Activated B cell treated with CpG ODN at 0.5 μM for 24 hours (primary cell): ENCODE results near the gene LAMA3. TPM values are rescaled to one million over a fixed set of nuclear protein-coding genes. Genes with fewer than 3 reads are reported as not detected.

Experiments
- ATAC-seq: fragments of 200-7000 bp; cut with Tn5 transposase; one replicate; pipeline ENCODE4 v1.10.0; 2021; ENCODE audit warnings: low read depth, mild to moderate bottlenecking, moderate library complexity
- CTCF ChIA-PET: fragments of 350-600 bp; sonication (Branson Sonifier 250); formaldehyde crosslinking; loops from one replicate; lab custom pipeline; 2021; ENCODE audit warnings: antibody characterized with exemption; lab: Charles Lee
- POLR2A ChIA-PET: fragments of 350-600 bp; sonication (Branson Sonifier 250); formaldehyde crosslinking; loops from one replicate; lab custom pipeline; 2021; ENCODE audit warnings: antibody characterized with exemption; lab: Charles Lee
- DNase-seq: peaks from one replicate; pipeline ENCODE4 v3.0.0; 2022
- H3K27ac Mint-ChIP-seq: one replicate; pipeline ENCODE4 v1.8.0; 2020; ENCODE audit warnings: mixed read lengths
- H3K27me3 Mint-ChIP-seq: one replicate; pipeline ENCODE4 v1.8.0; 2021; ENCODE audit warnings: mixed read lengths
- H3K36me3 Mint-ChIP-seq: one replicate; pipeline ENCODE4 v1.8.0; 2021; ENCODE audit warnings: low read depth, mixed read lengths
- H3K4me1 Mint-ChIP-seq: one replicate; pipeline ENCODE4 v1.8.0; 2021; ENCODE audit warnings: mixed read lengths
- H3K4me3 Mint-ChIP-seq: one replicate; pipeline ENCODE4 v1.8.0; 2020; ENCODE audit warnings: mild to moderate bottlenecking, mixed read lengths
- H3K9me3 Mint-ChIP-seq: one replicate; pipeline ENCODE4 v1.8.0; 2020; ENCODE audit warnings: mixed read lengths
- CTCF ChIP-seq: fragments of 200-600 bp; IDR thresholded peaks from one replicate; pipeline ENCODE4 v1.8.0; 2022; ENCODE audit warnings: antibody characterized with exemption, mild to moderate bottlenecking
- intact Hi-C: fragments of 100-400 bp; cut with micrococcal nuclease; formaldehyde crosslinking; loops from one replicate; pipeline ENCODE4 v1.15.1; 2024
- total RNA-seq: library from RNA; stranded (reverse); gene quantifications from 2 replicates; pipeline ENCODE4 v1.2.3, GENCODE V29; 2022

Gene LAMA3
- total RNA-seq, 1 donor from 2014 or later, result not detected

GRCh38 chr18:23761941-23762340 lies 72.7 kb downstream of the LAMA3 start:
- TF ChIP-seq CTCF, result no peak
- intact Hi-C loops, result no loop called here
- H3K27ac Mint-ChIP-seq, result no peak overlapping the region
- H3K4me3 Mint-ChIP-seq, result no peak overlapping the region
- H3K27me3 Mint-ChIP-seq, result peaks cover 11% of the 10 kb centered on the region
- no peaks in the 10 kb centered on the region for H3K9me3 Mint-ChIP-seq
- ChIA-PET CTCF (no interaction called here), POLR2A (no interaction called here)
- no peaks in the 10 kb centered on the region for H3K4me1 Mint-ChIP-seq
- no peak for DNase-seq
- ATAC-seq, result no peak
- no peaks in the 10 kb centered on the region for H3K36me3 Mint-ChIP-seq

GRCh38 chr18:23763343-23763742 lies 74.1 kb downstream of the LAMA3 start:
- H3K4me1 Mint-ChIP-seq, result no peaks in the 10 kb centered on the region
- no peak for TF ChIP-seq CTCF
- no peaks in the 10 kb centered on the region for H3K36me3 Mint-ChIP-seq
- peaks cover 11% of the 10 kb centered on the region for H3K27me3 Mint-ChIP-seq
- DNase-seq, result no peak
- no peak for ATAC-seq
- POLR2A ChIA-PET, result no interaction called here
- CTCF ChIA-PET, result no interaction called here
- intact Hi-C loops, result no loop called here
- H3K27ac Mint-ChIP-seq, result no peak overlapping the region
- H3K9me3 Mint-ChIP-seq, result peaks cover 5% of the 10 kb centered on the region
- no peak overlapping the region for H3K4me3 Mint-ChIP-seq

- no peaks in the 10 kb centered on the region for H3K4me1 Mint-ChIP-seq
- TF ChIP-seq CTCF, result no peak
- H3K27ac Mint-ChIP-seq, result no peak overlapping the region
- intact Hi-C loops, result no loop called here
- H3K4me3 Mint-ChIP-seq, result no peak overlapping the region
- ATAC-seq (no peak), DNase-seq (no peak)
- peaks cover 8% of the 10 kb centered on the region for H3K9me3 Mint-ChIP-seq
- ChIA-PET POLR2A (no interaction called here), CTCF (no interaction called here)
- H3K27me3 Mint-ChIP-seq, result peaks cover 17% of the 10 kb centered on the region
- H3K36me3 Mint-ChIP-seq, result no peaks in the 10 kb centered on the region
Observed at GRCh38 chr18:23765931-23766330, 76.7 kb downstream of the LAMA3 start.

GRCh38 chr18:23772327-23773024 lies 83.2 kb downstream of the LAMA3 start:
- ChIA-PET CTCF (no interaction called here), POLR2A (no interaction called here)
- intact Hi-C loops, result no loop called here
- peaks cover 9% of the 10 kb centered on the region for H3K27me3 Mint-ChIP-seq
- H3K36me3 Mint-ChIP-seq, result no peaks in the 10 kb centered on the region
- DNase-seq (no peak), ATAC-seq (no peak)
- H3K27ac Mint-ChIP-seq, result no peak overlapping the region
- peaks cover 8% of the 10 kb centered on the region for H3K9me3 Mint-ChIP-seq
- H3K4me3 Mint-ChIP-seq, result no peak overlapping the region
- TF ChIP-seq CTCF, result no peak
- no peaks in the 10 kb centered on the region for H3K4me1 Mint-ChIP-seq

DNA sequence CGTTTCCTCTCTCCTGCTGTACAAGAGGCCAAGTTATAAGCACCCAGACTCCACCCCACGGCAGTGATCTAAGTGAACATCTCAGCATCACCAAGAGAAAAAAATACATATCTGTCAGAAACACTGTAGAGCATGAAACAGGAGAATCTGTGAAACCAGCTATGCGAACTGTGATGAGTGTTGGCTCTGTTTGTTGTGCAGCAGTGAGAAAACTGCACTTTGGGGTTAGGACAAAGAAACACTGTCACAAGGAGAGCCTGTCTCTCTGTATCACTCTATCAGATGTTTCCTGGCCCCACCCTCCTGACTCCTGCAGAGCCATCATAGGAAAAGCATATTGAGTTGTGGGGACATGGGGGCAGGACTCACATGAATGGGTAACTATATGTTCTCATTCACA lies 87.1 kb downstream of the LAMA3 start:
- no peak for ATAC-seq
- intact Hi-C loops, result no loop called here
- TF ChIP-seq CTCF, result no peak
- Mint-ChIP-seq H3K36me3 (no peaks in the 10 kb centered on the region), H3K4me3 (no peak overlapping the region), H3K27ac (no peak overlapping the region), H3K27me3 (peaks cover 6% of the 10 kb centered on the region), H3K4me1 (no peaks in the 10 kb centered on the region), H3K9me3 (no peaks in the 10 kb centered on the region)
- no peak for DNase-seq
- CTCF ChIA-PET, result no interaction called here
- POLR2A ChIA-PET, result no interaction called here
